Measurements from ENCODE around the gene MORN1. TPM values are rescaled to one million over a fixed set of nuclear protein-coding genes. Genes with fewer than 3 reads are reported as not detected.

Gene MORN1
- total and polyA plus RNA-seq, 10 of the 15 experiments (the other 5 are each of a cell fraction or from before 2014, with no cell fraction given): 0.76 to 7.9 (median 5.5) TPM

DNA sequence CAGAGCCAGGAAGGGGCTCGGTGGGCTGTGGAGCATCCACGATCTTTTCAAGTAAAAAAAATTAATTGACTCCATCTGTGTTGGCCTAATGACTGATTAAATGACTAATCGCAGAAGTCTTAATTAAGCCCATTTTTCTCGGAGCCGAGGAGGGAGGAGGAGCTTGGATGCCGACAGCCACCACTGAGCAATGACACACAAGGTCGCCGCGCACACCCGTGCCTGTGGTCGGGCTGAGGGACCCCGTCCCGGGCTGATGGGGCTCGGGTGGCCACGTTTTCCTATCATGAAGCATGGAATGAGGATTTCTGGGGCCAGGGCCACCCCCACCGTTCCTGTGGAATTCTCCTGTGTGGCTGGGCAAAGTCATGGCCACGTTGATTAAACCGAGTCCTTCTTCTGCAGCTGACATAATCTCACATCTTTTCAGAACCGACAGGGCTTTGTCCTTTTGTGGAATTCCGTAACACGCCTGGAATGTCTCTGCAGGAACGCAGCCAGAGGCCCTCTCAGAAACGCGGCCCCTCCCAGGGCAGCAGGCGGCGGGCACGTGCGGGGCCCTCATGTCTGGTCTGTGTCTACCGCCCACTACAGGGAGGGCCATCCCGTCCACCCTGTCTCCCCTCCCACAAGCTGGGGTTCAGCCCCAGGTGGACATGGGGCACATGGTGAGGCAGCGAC lies 60.7 kb downstream of the MORN1 start (continued):
- no peak for TF ChIP-seq FOXM1 (IDR thresholded peaks at IDR 0.05; ENCODE audit: low read depth, low read length)
- TF ChIP-seq EZH2 (IDR thresholded peaks at IDR 0.05; ENCODE audit: borderline replicate concordance, control insufficient read depth, low read depth, low read length): no peak
- TF ChIP-seq EGR1 (IDR thresholded peaks at IDR 0.05; ENCODE audit: borderline replicate concordance in 1 of 2, low read depth in 2 of 2, low read length in 2 of 2): no peak

DNA sequence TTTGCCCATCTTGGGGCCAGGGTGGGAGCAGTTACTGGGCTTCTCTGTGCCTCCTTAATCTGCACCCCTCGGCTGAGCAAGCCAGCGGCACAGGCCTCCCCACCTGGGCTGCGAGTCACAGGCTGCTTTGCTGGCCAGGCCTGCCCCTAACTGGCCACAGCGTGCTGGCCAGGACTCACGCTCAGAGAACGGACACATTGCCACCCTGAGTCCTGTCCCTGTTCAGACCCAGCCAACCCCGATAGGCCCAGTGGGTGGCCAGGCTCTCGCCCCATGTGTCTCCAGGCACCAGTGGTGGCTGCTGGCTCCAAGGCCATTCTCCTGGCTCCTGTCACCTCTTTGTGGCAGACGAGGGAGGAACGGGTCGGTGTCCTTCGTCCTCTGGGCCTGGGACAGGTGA lies 61.3 kb downstream of the MORN1 start:
- POLR2A ChIA-PET: no interaction called here
- in situ Hi-C loops (cut with MboI) (no loop called here), intact Hi-C loops (cut with micrococcal nuclease; ENCODE audit: unreplicated experiment) (no loop called here)
- no peak for ATAC-seq
- Histone ChIP-seq H3K4me3 (no peak overlapping the region), H3K36me3 (ENCODE audit: control insufficient read depth in 2 of 2, insufficient read depth in 2 of 2, low read length in 1 of 2) (no peaks in the 10 kb centered on the region), H3K4me1 (ENCODE audit: control insufficient read depth, insufficient read depth, low read length) (no peaks in the 10 kb centered on the region), H3K9ac (ENCODE audit: control insufficient read depth, insufficient read depth, low read length) (no peak overlapping the region), H3K9me3 (replicated peaks; ENCODE audit: control insufficient read depth, insufficient read depth, low read length) (no peaks in the 10 kb centered on the region; the same call in 2 of the 3 replicates), H4K20me1 (ENCODE audit: control insufficient read depth, insufficient read depth) (no peaks in the 10 kb centered on the region), H3K79me2 (ENCODE audit: control insufficient read depth, insufficient read depth, low read length) (no peaks in the 10 kb centered on the region), H3K4me2 (ENCODE audit: control insufficient read depth, insufficient read depth) (no peak overlapping the region), H3K27ac (ENCODE audit: control insufficient read depth, insufficient read depth) (no peak overlapping the region), H3K27me3 (replicated peaks in 1 of 2; ENCODE audit: control insufficient read depth in 2 of 2, insufficient read depth in 2 of 2, low read length in 1 of 2) (no peaks in the 10 kb centered on the region), H2AFZ (ENCODE audit: control insufficient read depth, low read depth, low read length) (no peak overlapping the region)
- no peak for FAIRE-seq
- SMC1A ChIA-PET (ENCODE audit: uncharacterized antibody, unreplicated experiment): no interaction called here
- RAD21 ChIA-PET (ENCODE audit: unreplicated experiment): no interaction called here
- no peak for DNase-seq (ENCODE audit: low read depth, low spot score)
- BruUV-seq (replicated peaks): no TSS peak
- WGBS (ENCODE audit: insufficient coverage, insufficient replicate concordance, low lambda C conversion rate, missing lambda C conversion rate): 23% methylated on average over 12 of the region's 12 CpGs
- CTCF ChIA-PET: no interaction called here
- TF ChIP-seq CREM (IDR thresholded peaks at IDR 0.05; ENCODE audit: low read depth) (no peak), BCL11A (IDR thresholded peaks at IDR 0.05; ENCODE audit: low read depth, low read length) (no peak), EZH2 (IDR thresholded peaks at IDR 0.05; ENCODE audit: borderline replicate concordance, control insufficient read depth, low read depth, low read length) (no peak), MEF2B (IDR thresholded peaks at IDR 0.05; ENCODE audit: partially characterized antibody, poor library complexity, severe bottlenecking) (no peak), MAX (IDR thresholded peaks at IDR 0.05; ENCODE audit: low read depth, low read length) (no peak), EGR1 (IDR thresholded peaks at IDR 0.05; ENCODE audit: borderline replicate concordance in 1 of 2, low read depth in 2 of 2, low read length in 2 of 2) (no peak), TARDBP (IDR thresholded peaks at IDR 0.05; ENCODE audit: borderline replicate concordance) (no peak), PBX3 (IDR thresholded peaks at IDR 0.05; ENCODE audit: insufficient replicate concordance, low read depth, low read length) (no peak), TAF1 (IDR thresholded peaks at IDR 0.05; ENCODE audit: borderline replicate concordance, low read depth, low read length) (no peak), ZNF217 (IDR thresholded peaks at IDR 0.05) (no peak), CHD2 (IDR thresholded peaks at IDR 0.05; ENCODE audit: borderline replicate concordance, low read depth, low read length) (no peak), PKNOX1 (IDR thresholded peaks at IDR 0.05) (no peak), CHD1 (IDR thresholded peaks at IDR 0.05; ENCODE audit: low read depth, low read length) (no peak)
- TF ChIP-seq, protein P1, sequence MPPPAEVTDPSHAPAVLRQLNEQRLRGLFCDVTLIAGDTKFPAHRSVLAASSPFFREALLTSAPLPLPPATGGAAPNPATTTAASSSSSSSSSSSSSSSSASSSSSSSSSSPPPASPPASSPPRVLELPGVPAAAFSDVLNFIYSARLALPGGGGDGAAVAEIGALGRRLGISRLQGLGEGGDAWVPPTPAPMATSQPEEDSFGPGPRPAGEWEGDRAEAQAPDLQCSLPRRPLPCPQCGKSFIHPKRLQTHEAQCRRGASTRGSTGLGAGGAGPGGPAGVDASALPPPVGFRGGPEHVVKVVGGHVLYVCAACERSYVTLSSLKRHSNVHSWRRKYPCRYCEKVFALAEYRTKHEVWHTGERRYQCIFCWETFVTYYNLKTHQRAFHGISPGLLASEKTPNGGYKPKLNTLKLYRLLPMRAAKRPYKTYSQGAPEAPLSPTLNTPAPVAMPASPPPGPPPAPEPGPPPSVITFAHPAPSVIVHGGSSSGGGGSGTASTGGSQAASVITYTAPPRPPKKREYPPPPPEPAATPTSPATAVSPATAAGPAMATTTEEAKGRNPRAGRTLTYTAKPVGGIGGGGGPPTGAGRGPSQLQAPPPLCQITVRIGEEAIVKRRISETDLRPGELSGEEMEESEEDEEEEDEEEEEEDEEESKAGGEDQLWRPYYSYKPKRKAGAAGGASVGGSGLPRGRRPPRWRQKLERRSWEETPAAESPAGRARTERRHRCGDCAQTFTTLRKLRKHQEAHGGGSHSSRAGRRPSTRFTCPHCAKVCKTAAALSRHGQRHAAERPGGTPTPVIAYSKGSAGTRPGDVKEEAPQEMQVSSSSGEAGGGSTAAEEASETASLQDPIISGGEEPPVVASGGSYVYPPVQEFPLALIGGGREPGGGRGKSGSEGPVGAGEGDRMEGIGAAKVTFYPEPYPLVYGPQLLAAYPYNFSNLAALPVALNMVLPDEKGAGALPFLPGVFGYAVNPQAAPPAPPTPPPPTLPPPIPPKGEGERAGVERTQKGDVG (CRISPR knock-in tag; IDR thresholded peaks at IDR 0.05): no peak

All from GM12878 (cell line).